Stimulated activated naive CD8-positive, alpha-beta T cell treated with anti-CD3 and anti-CD28 coated beads, Interleukin-15, amount 100 ng/mL, for 72 hours (primary cell): ENCODE results near the gene IRS1.

Source experiments
- ATAC-seq: fragments of 150-1000 bp; cut with Tn5 transposase; 2 replicates; pipeline ENCODE4 v1.10.0; 2021; ENCODE audit warnings: mild to moderate bottlenecking, moderate library complexity
- DNase-seq, 2 donors: peaks; one replicate each; pipeline ENCODE4 v3.0.0; 2021 to 2022
- H3K27ac Mint-ChIP-seq, 2 donors: one replicate each; pipeline ENCODE4 v1.8.0; 2022; ENCODE audit warnings: mild to moderate bottlenecking in 2 of 2, mixed read lengths in 2 of 2, moderate library complexity in 2 of 2
- H3K27me3 Mint-ChIP-seq: one replicate; pipeline ENCODE4 v1.8.0; 2022; ENCODE audit warnings: mixed read lengths
- H3K4me1 Mint-ChIP-seq: one replicate; pipeline ENCODE4 v1.8.0; 2022; ENCODE audit warnings: mild to moderate bottlenecking, mixed read lengths
- H3K4me3 Mint-ChIP-seq, 2 donors: one replicate each; pipeline ENCODE4 v1.8.0; 2022; ENCODE audit warnings: mild to moderate bottlenecking in 2 of 2, mixed read lengths in 2 of 2, moderate library complexity in 1 of 2
- H3K9me3 Mint-ChIP-seq, 2 donors: one replicate each; pipeline ENCODE4 v1.8.0; 2022; ENCODE audit warnings: mixed read lengths in 2 of 2

IRS1 gene

GRCh38 chr2:226711606-226712296 is 87.9 kb downstream of the IRS1 start:
- Mint-ChIP-seq H3K27me3 (no peaks in the 10 kb centered on the region), H3K9me3 (peaks cover 0 to 5% of the 10 kb centered on the region in 2 donors), H3K4me1 (peaks cover 14% of the 10 kb centered on the region), H3K4me3 (no peak overlapping the region), H3K27ac (no peak overlapping the region)
- ATAC-seq: no peak
- no peak for DNase-seq

- no peaks in the 10 kb centered on the region for H3K9me3 Mint-ChIP-seq
- no peaks in the 10 kb centered on the region for H3K27me3 Mint-ChIP-seq
- DNase-seq: no peak
- no peak overlapping the region for H3K4me3 Mint-ChIP-seq
- no peak overlapping the region for H3K27ac Mint-ChIP-seq
- ATAC-seq: peak; percentile 35
- H3K4me1 Mint-ChIP-seq: no peaks in the 10 kb centered on the region
These were observed 92.1 kb downstream of the IRS1 start for GRCh38 chr2:226707499-226707898.

DNA sequence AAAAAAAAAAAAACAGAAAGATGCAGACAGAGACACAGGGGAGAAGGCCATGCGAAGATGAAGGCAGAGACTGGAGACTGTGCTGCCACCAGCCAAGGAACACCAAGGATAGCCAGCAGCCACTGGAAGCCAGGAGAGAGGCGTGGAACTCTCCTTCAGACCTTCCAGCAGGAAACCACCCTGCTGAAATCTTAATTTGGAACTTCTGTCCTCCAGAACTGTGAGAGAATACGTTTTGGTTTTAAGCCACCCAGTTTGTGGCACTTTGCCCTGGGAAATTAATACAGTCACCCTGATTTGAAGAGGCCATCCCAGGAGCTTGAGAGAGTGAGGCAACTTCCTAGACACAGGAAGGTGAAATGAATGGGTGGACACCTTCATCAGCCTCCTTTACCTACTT is 93.7 kb downstream of the IRS1 start:
- no peaks in the 10 kb centered on the region for H3K27me3 Mint-ChIP-seq
- H3K9me3 Mint-ChIP-seq: no peaks in the 10 kb centered on the region
- H3K27ac Mint-ChIP-seq: no peak overlapping the region
- peaks cover 5% of the 10 kb centered on the region for H3K4me1 Mint-ChIP-seq
- DNase-seq (no peak), ATAC-seq (no peak)
- H3K4me3 Mint-ChIP-seq: no peak overlapping the region

GRCh38 chr2:226705133-226705886 is 94.3 kb downstream of the IRS1 start:
- ATAC-seq: no peak
- Mint-ChIP-seq H3K4me3 (no peak overlapping the region), H3K27me3 (no peaks in the 10 kb centered on the region), H3K27ac (no peak overlapping the region), H3K9me3 (no peaks in the 10 kb centered on the region), H3K4me1 (peaks cover 7% of the 10 kb centered on the region)
- DNase-seq: no peak

DNA sequence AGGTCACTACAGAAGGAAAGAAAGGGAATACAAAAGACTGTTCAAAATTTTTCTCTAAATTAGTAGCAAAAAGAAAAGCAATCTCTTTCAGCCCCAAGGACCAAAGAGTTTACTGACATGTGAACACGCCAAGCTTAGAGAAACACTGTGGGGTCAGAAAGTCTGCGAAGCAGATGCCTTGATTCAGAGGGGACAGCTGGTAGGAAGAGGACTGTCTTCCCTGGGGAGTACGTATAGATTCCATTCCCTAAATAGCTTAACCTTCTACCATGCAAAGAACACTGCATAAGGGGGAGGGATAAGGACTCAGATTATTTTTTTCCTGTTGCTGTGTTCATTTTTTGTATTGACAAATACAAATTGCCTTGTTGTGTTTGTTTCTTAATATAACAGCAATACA is 96.1 kb downstream of the IRS1 start:
- no peak for DNase-seq
- Mint-ChIP-seq H3K27ac (no peak overlapping the region), H3K4me3 (no peak overlapping the region), H3K9me3 (no peaks in the 10 kb centered on the region), H3K4me1 (peaks cover 7% of the 10 kb centered on the region), H3K27me3 (no peaks in the 10 kb centered on the region)
- ATAC-seq: no peak

DNA sequence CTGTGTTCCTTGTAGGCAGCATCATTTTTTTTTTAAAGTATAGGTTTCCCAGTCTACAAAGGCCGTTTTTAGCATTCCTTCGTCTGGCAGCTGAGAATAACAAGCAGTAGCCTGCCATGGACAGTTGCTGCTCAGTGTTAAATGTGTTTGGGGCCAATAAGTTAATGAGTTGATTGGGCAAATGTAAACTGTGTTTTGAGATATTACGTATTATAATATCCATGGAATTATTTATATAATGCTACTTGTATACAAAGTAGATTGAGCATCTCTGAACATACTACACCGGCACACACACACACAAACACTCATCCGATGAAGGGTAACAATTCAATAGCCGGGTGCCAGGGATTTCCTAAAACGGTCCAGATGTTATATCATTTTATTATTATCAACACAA is 97.2 kb downstream of the IRS1 start:
- DNase-seq (no peak), ATAC-seq (no peak)
- no peak overlapping the region for H3K27ac Mint-ChIP-seq
- peaks cover 7% of the 10 kb centered on the region for H3K4me1 Mint-ChIP-seq
- no peak overlapping the region for H3K4me3 Mint-ChIP-seq
- no peaks in the 10 kb centered on the region for H3K9me3 Mint-ChIP-seq
- H3K27me3 Mint-ChIP-seq: no peaks in the 10 kb centered on the region

GRCh38 chr2:226701052-226701451 is 98.6 kb downstream of the IRS1 start:
- Mint-ChIP-seq H3K27ac (no peak overlapping the region), H3K4me1 (peaks cover 7% of the 10 kb centered on the region), H3K27me3 (no peaks in the 10 kb centered on the region), H3K4me3 (no peak overlapping the region), H3K9me3 (no peaks in the 10 kb centered on the region)
- peak; percentile 86 for ATAC-seq
- DNase-seq: peak in 1 of 2 donors; percentile 19

GRCh38 chr2:226699321-226699720 is 100.3 kb downstream of the IRS1 start:
- H3K27me3 Mint-ChIP-seq: peaks cover 1% of the 10 kb centered on the region
- no peaks in the 10 kb centered on the region for H3K9me3 Mint-ChIP-seq
- no peak overlapping the region for H3K4me3 Mint-ChIP-seq
- H3K27ac Mint-ChIP-seq: no peak overlapping the region
- peaks cover 7% of the 10 kb centered on the region for H3K4me1 Mint-ChIP-seq
- ATAC-seq (peak; percentile 35), DNase-seq (no peak)

- Mint-ChIP-seq H3K9me3 (no peaks in the 10 kb centered on the region), H3K4me3 (no peak overlapping the region), H3K27me3 (peaks cover 8% of the 10 kb centered on the region), H3K27ac (no peak overlapping the region), H3K4me1 (peaks cover 13% of the 10 kb centered on the region)
- no peak for DNase-seq
- ATAC-seq: no peak
These were observed 100.9 kb downstream of the IRS1 start for GRCh38 chr2:226698671-226699070.

DNA sequence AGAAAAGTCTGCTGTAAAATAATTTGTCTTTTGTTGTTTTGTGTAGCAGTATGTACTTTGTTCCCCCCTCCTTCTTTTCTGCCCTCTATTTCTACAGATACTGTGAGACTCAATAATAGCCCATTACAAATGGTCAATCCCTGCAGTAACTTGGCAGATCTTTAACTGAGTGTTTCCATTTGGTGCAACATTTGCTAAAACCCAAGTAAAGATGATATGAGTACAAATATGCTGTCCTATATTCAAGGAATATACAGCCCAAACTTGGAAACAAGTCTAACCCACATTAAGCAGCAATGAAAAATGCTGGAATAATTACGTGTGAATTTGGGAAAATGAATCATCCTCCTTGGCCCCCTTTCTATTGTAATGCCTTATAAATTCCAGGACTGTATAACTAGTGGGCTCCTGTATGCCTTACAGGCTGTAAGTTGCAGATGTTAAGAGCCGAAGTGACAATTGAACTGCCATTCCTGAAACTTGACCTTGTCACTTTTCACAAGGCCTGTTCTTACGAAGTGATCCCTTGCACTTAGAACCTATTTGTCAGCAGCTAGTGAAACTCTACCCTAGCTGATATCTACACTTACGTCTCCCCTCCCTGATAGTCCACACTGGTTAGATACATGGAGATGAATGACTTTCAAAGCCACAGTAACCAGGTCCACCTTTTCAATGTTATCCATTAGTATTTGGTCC is 104.9 kb downstream of the IRS1 start:
- DNase-seq (no peak), ATAC-seq (no peak)
- Mint-ChIP-seq H3K27me3 (peaks cover 29% of the 10 kb centered on the region), H3K9me3 (no peaks in the 10 kb centered on the region), H3K4me3 (no peak overlapping the region), H3K27ac (no peak overlapping the region), H3K4me1 (peaks cover 17% of the 10 kb centered on the region)

DNA sequence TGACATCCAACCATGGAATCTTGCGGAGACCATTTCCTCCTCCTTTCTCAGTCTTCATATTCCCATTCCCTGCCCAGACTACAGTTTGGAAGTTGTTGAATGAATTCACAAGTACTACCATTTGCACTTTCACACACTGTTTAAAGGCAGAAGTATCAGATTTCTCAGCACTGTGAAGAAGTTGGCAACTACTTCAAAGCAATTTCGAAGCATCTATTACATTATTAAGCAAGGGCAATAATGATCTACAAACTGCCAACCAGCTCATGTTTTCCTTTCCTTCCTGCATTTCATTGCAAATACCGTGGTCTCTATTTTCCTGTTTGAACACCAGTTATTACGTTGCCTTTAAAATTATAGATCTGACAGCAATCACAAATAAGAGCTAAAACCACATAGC is 105.5 kb downstream of the IRS1 start:
- no peak for DNase-seq
- H3K4me1 Mint-ChIP-seq: peaks cover 17% of the 10 kb centered on the region
- H3K9me3 Mint-ChIP-seq: no peaks in the 10 kb centered on the region
- no peak overlapping the region for H3K27ac Mint-ChIP-seq
- H3K27me3 Mint-ChIP-seq: peaks cover 29% of the 10 kb centered on the region
- no peak overlapping the region for H3K4me3 Mint-ChIP-seq
- ATAC-seq: no peak

- ATAC-seq (no peak), DNase-seq (no peak)
- Mint-ChIP-seq H3K27me3 (peaks cover 32% of the 10 kb centered on the region), H3K27ac (no peak overlapping the region), H3K4me3 (no peak overlapping the region), H3K4me1 (peaks cover 17% of the 10 kb centered on the region), H3K9me3 (no peaks in the 10 kb centered on the region)
These were observed 106.1 kb downstream of the IRS1 start for GRCh38 chr2:226693521-226693920.

DNA sequence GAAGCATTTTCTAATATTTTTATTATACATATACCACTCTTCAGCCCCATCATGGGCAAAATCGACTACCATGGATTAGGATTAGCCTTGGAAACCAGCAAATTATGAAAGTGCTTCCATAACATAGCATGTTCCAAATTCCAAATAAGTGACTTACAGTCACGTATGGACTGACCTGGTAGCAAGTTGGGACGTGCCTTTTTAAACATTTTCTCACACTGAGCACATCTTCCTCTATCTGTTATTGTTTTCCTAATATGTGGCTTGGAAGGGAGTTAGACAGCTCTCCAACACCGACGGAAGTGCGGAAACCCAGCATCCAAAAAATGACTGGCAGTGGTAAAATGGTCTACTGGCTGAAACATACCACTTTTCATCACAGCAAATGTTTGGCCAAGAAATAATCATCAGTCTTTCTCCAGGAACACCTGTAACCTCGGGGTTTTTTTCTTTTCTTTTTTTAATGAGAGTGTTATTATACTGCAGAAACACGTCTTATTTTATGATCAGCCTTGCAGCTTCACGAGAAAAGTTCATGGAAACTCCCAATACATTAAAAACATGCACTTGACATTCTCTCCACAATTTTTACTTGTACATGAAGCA is 107.0 kb downstream of the IRS1 start:
- Mint-ChIP-seq H3K27ac (no peak overlapping the region), H3K4me3 (no peak overlapping the region), H3K9me3 (no peaks in the 10 kb centered on the region), H3K27me3 (peaks cover 38% of the 10 kb centered on the region), H3K4me1 (peaks cover 17% of the 10 kb centered on the region)
- DNase-seq (no peak), ATAC-seq (no peak)

GRCh38 chr2:226691255-226691654 is 108.4 kb downstream of the IRS1 start:
- ATAC-seq (no peak), DNase-seq (no peak)
- Mint-ChIP-seq H3K4me3 (no peak overlapping the region), H3K4me1 (peaks cover 17% of the 10 kb centered on the region), H3K27ac (no peak overlapping the region), H3K9me3 (no peaks in the 10 kb centered on the region), H3K27me3 (peaks cover 38% of the 10 kb centered on the region)

GRCh38 chr2:226690461-226691024 is 109.1 kb downstream of the IRS1 start:
- peaks cover 38% of the 10 kb centered on the region for H3K27me3 Mint-ChIP-seq
- DNase-seq: no peak
- no peaks in the 10 kb centered on the region for H3K9me3 Mint-ChIP-seq
- peaks cover 17% of the 10 kb centered on the region for H3K4me1 Mint-ChIP-seq
- no peak for ATAC-seq
- no peak overlapping the region for H3K27ac Mint-ChIP-seq
- no peak overlapping the region for H3K4me3 Mint-ChIP-seq
